OCI-LY1 (cell line): ENCODE measurements around the gene EYS.

Experiments
- EZH2 ChIP-seq: fragments of 200-600 bp; sonication (generic), shearing (Covaris generic); IDR thresholded peaks from 2 replicates; pipeline ENCODE4 v1.8.0; 2017; ENCODE audit warnings: borderline replicate concordance, mixed run types, mild to moderate bottlenecking, antibody characterized with exemption, low read length, moderate library complexity, mixed read lengths
- TF ChIP-seq, protein P1 (sequence below): fragments of 200-600 bp; sonication (generic), shearing (Covaris generic); IDR thresholded peaks from 2 replicates; pipeline ENCODE4 v1.5.1; 2017; ENCODE audit warnings: mild to moderate bottlenecking, antibody characterized with exemption, low read length, moderate library complexity, mixed read lengths

DNA sequence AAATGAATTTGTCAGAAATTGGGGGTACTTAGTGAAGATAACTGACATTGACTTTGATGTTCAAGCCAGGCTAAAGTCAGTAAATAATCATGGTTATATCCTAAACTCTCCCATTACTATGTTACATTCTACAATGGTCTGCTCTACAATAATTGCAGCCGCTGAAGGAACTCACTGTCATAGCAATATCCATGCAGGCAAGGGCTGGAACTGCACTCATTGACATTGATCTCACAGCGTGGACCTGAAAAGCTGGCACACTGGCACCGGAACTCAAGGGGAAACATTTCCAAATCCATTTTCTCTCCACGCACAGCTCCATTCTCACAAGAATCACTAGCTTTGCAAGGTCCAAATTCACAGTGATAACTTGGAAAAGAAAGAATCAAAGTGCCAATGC lies 702.7 kb downstream of the EYS start:
- no peak for TF ChIP-seq EZH2
- TF ChIP-seq, protein P1, sequence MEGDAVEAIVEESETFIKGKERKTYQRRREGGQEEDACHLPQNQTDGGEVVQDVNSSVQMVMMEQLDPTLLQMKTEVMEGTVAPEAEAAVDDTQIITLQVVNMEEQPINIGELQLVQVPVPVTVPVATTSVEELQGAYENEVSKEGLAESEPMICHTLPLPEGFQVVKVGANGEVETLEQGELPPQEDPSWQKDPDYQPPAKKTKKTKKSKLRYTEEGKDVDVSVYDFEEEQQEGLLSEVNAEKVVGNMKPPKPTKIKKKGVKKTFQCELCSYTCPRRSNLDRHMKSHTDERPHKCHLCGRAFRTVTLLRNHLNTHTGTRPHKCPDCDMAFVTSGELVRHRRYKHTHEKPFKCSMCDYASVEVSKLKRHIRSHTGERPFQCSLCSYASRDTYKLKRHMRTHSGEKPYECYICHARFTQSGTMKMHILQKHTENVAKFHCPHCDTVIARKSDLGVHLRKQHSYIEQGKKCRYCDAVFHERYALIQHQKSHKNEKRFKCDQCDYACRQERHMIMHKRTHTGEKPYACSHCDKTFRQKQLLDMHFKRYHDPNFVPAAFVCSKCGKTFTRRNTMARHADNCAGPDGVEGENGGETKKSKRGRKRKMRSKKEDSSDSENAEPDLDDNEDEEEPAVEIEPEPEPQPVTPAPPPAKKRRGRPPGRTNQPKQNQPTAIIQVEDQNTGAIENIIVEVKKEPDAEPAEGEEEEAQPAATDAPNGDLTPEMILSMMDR = no peak
